Activated T-cell treated with anti-CD3 and anti-CD28 coated beads, Interleukin-2, amount 50 U/mL, for 4 hours (primary cell): ENCODE data around the gene ZNF534. TPM values are rescaled to one million over a fixed set of nuclear protein-coding genes. Genes with fewer than 3 reads are reported as not detected.

Source experiments
- ATAC-seq, 2 donors: fragments of 200-7000 bp; cut with Tn5 transposase; one replicate each; pipeline ENCODE4 v1.10.0; 2021
- DNase-seq: peaks from one replicate; pipeline ENCODE4 v3.0.0-alpha.2; 2020
- H3K27me3 Mint-ChIP-seq: one replicate; pipeline ENCODE4 v1.8.0; 2021; ENCODE audit warnings: low read depth, mixed read lengths
- H3K36me3 Mint-ChIP-seq: one replicate; pipeline ENCODE4 v1.8.0; 2022; ENCODE audit warnings: mixed read lengths; ENCODE audit not compliant: insufficient read depth
- H3K4me1 Mint-ChIP-seq: one replicate; pipeline ENCODE4 v1.8.0; 2021; ENCODE audit warnings: low read depth, mixed read lengths
- H3K4me3 Mint-ChIP-seq: one replicate; pipeline ENCODE4 v1.8.0; 2021; ENCODE audit warnings: mild to moderate bottlenecking, moderate library complexity, mixed read lengths
- H3K9me3 Mint-ChIP-seq: one replicate; pipeline ENCODE4 v1.8.0; 2021; ENCODE audit warnings: mixed read lengths
- total RNA-seq, 3 donors: library from RNA; stranded (reverse); gene quantifications; one replicate each; pipeline ENCODE4 v1.2.1, GENCODE V29; 2021

The ZNF534 gene
- not detected for total RNA-seq

DNA sequence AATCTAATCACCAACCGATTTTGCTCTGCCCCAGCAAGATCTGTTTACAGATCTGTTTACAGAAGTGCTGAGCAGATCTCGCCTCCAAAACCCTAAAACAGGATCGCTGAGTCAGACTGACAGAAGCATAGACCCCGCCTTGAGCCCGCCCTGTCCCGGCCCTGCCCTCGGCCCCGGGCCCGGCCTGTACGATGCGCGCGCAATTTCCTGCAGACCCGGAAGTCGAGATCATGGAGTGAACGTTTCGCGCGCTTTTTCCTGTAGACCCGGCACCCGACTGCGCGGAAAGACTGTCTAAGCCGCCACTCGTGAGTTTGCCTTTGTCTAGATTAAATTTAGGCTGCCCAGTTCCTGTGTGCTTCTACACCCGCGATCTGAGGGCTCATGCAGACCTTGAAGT is at the start of gene ZNF534:
Gene ZNF534 (plus strand): TSS at position 212 of the 400 bp plus-strand sequence. CDS start 2,327 bp downstream, outside the sequence.
- H3K4me3 Mint-ChIP-seq: no peak within 1 kb of the TSS
- H3K27me3 Mint-ChIP-seq: no peaks in the 10 kb centered on the region
- H3K4me1 Mint-ChIP-seq: no peaks in the 10 kb centered on the region
- DNase-seq (no peak), ATAC-seq (no peak)
- H3K36me3 Mint-ChIP-seq: peaks cover 13% of the 10 kb centered on the region
- H3K9me3 Mint-ChIP-seq: peaks cover 46% of the 10 kb centered on the region

DNA sequence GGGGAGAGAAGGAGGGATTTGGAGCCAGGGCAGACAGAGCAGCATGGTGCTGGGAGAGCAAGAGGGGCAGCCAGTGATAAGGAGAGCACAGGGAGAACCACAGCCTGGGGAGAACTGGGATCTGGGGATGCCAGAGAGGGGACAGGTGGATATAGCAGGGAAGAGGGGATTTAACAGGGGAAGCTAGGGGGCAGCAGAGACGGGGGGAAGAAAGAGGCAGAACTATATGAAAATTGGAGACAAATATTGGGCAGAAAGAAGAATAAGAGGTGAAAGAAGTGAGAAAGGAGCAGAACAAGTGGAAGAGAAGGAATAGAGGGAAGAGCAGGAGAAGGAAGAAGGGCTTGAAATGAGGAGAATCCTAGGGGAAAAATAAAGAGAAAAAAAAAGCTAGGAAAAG is 37.8 kb upstream of the ZNF534 start:
- no peaks in the 10 kb centered on the region for H3K4me1 Mint-ChIP-seq
- DNase-seq (no peak), ATAC-seq (no peak)
- no peak overlapping the region for H3K4me3 Mint-ChIP-seq
- peaks cover 12% of the 10 kb centered on the region for H3K36me3 Mint-ChIP-seq
- H3K27me3 Mint-ChIP-seq: no peaks in the 10 kb centered on the region
- H3K9me3 Mint-ChIP-seq: peaks cover 50% of the 10 kb centered on the region

DNA sequence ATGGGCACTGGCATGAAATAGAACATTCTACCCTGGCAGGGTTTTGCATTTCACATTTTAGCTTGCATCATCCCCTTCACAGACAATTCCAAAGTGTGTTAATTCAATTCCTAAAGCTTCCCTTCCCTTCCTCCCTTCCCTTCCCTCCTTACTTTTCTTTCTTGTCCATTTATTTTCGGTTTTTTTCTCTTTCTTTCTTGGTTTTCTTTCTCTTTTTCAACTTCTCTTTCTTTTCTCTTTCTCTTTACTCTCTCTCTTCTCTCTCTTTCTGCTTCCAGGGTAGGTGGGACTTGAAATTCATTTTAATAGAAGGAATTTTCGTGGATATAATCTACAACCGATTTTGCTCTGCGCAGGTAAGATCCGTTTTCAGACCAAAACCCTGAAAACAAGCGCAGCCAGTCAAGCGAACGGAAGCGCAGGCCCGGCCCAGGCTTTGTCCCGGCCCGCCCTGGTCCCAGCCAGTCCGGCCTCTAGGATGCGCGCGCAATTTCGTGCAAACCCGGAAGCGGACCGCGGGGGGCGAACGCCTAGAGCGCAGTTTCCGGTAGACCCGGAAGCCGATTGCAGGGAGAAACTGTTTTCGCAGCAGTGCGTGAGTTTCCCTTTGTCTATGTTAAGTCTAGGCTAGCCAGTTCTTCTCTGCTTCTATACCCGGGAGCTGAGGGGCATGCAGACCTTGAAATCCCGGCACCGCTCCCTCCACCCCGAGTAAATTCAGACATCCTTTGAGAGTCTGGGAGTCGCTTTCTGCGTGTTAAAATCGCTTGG is 31.5 kb upstream of the ZNF534 start, which contains the start of gene ZNF528:
Gene ZNF528 (plus strand): TSS at position 540 of the 771 bp plus-strand sequence. CDS start 4,165 bp downstream, outside the sequence.
- Mint-ChIP-seq H3K4me1 (peaks cover 21% of the 10 kb centered on the region), H3K36me3 (peaks cover 53% of the 10 kb centered on the region), H3K4me3 (peak within 1 kb of the TSS; percentile 87), H3K9me3 (peaks cover 48% of the 10 kb centered on the region), H3K27me3 (no peaks in the 10 kb centered on the region)
- DNase-seq (peak; percentile 93), ATAC-seq (peak; percentile 100)

DNA sequence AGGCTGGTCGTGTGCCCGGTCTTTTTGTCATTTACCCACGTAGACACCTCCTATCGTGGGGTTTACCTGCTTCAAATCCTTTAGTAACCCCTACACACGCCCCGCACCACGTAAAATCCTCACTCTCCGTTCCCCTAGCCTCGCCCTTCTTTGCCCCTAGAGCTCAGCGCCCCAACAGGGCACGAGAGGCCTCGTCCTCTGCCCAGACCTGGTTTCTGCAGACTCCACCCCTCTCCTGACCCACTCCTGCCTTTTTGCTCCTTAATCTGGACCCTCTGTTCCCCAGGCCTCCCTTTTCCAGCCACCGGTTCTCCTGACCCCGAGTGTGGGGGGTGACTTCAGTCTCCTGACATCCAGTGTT is 30.9 kb upstream of the ZNF534 start:
- no peaks in the 10 kb centered on the region for H3K27me3 Mint-ChIP-seq
- peak; percentile 24 to 42 for ATAC-seq
- H3K4me1 Mint-ChIP-seq: peaks cover 21% of the 10 kb centered on the region
- no peak for DNase-seq
- H3K36me3 Mint-ChIP-seq: peaks cover 55% of the 10 kb centered on the region
- peaks cover 47% of the 10 kb centered on the region for H3K9me3 Mint-ChIP-seq
- H3K4me3 Mint-ChIP-seq: peak overlapping the region; percentile 87

DNA sequence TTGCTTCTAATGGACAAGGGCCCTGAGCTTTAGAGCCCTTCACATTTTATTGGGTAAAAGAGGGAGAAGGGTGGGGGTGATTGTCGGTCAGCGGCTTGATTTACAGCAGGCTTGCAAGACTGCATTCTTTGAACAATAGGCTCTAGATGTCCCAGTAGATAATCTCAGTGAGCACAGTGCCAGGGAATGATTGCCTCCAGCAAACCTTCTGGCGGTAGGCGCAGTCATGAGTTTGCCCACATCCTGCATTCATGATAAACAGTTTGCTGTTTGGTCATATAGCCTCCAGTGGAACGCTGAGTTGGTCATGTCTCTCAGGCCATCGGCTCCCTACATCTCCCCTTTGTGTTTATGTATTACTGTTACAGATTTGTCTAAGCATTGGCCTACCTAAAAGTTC is 18.7 kb upstream of the ZNF534 start:
- Mint-ChIP-seq H3K36me3 (peaks cover 84% of the 10 kb centered on the region), H3K9me3 (peaks cover 60% of the 10 kb centered on the region), H3K27me3 (no peaks in the 10 kb centered on the region), H3K4me3 (no peak overlapping the region), H3K4me1 (no peaks in the 10 kb centered on the region)
- no peak for ATAC-seq
- DNase-seq: no peak

DNA sequence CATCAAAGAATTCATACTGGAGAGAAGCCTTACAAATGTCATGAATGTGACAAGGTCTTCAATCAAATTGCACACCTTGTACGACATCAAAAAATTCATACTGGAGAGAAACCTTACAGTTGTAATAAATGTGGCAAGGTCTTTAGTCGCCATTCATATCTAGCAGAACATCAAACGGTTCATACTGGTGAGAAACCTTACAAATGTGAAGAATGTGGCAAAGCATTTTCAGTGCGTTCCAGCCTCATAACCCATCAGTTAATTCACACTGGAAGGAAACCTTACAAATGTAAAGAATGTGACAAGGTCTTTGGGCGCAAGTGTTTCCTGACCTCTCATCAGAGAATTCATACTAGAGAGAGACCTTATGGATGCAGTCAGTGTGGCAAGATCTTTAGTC is 13.2 kb upstream of the ZNF534 start:
- no peak overlapping the region for H3K4me3 Mint-ChIP-seq
- ATAC-seq: no peak
- no peak for DNase-seq
- H3K27me3 Mint-ChIP-seq: no peaks in the 10 kb centered on the region
- H3K4me1 Mint-ChIP-seq: no peaks in the 10 kb centered on the region
- peaks cover 37% of the 10 kb centered on the region for H3K36me3 Mint-ChIP-seq
- peaks cover 64% of the 10 kb centered on the region for H3K9me3 Mint-ChIP-seq

DNA sequence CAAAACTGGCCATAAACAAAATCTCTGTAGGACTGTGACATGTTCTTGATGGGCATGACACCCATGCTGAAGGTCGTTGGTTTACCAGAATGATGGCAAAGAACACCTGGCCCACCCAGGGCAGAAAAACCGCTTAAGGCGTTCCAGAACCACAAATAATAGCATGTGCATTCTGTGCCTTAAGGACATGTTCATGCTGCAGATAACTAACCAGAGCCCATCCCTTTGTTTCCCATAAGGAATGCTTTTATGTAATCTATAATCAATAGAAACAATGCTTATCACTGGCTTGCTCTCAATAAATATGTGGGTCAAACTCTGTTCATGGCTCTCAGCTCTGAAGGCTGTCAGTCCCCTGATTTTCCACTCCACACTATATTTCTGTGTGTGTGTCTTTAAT is 13.2 kb downstream of the ZNF534 start:
- Mint-ChIP-seq H3K36me3 (no peaks in the 10 kb centered on the region), H3K27me3 (no peaks in the 10 kb centered on the region), H3K4me1 (no peaks in the 10 kb centered on the region), H3K4me3 (no peak overlapping the region), H3K9me3 (peaks cover 57% of the 10 kb centered on the region)
- DNase-seq (no peak), ATAC-seq (no peak)

DNA sequence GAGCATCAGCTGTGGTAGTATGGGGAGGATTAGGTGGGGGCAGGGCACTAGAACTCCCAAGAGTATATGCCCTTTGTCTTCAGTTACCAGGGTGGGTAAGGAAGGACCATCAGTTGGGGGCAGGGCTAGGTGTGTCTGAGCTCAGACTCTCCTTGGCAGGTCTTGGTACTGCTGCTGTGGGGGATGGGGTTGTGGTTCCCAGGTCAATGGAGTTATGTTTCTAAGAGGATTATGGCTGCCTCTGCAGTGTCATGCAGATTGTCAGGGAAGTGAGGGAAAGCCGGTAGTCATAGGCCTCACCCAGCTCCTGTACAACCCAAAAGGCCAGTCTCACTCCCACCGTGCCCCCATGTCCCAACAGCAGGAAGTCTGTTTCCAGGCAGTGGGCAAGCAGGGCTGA is 15.6 kb downstream of the ZNF534 start:
- Mint-ChIP-seq H3K36me3 (no peaks in the 10 kb centered on the region), H3K27me3 (no peaks in the 10 kb centered on the region), H3K4me3 (no peak overlapping the region), H3K9me3 (peaks cover 61% of the 10 kb centered on the region), H3K4me1 (no peaks in the 10 kb centered on the region)
- no peak for DNase-seq
- ATAC-seq: no peak

DNA sequence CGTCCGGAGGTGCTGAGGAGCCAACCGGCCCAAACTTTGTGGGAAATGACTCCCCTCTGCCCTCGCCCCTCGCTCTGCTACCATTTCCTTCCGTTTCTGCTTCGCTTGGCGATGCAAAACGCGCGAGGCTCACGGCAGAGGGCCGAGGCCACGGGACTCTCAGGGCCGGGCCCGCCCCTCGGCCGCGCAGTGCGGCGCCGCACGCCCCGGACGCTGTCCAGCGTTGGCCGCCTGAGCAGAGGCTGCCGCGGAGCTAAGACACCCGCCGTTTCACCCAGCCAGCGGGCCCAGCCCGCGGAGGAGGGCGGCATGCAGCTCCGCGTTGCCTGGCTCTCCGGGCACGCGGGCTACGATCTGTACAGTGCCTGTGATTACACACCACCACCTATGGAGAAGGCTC is 22.3 kb downstream of the ZNF534 start:
- peaks cover 28% of the 10 kb centered on the region for H3K36me3 Mint-ChIP-seq
- peaks cover 63% of the 10 kb centered on the region for H3K9me3 Mint-ChIP-seq
- H3K4me3 Mint-ChIP-seq: no peak overlapping the region
- peaks cover 5% of the 10 kb centered on the region for H3K27me3 Mint-ChIP-seq
- DNase-seq (no peak), ATAC-seq (no peak)
- H3K4me1 Mint-ChIP-seq: peaks cover 12% of the 10 kb centered on the region

DNA sequence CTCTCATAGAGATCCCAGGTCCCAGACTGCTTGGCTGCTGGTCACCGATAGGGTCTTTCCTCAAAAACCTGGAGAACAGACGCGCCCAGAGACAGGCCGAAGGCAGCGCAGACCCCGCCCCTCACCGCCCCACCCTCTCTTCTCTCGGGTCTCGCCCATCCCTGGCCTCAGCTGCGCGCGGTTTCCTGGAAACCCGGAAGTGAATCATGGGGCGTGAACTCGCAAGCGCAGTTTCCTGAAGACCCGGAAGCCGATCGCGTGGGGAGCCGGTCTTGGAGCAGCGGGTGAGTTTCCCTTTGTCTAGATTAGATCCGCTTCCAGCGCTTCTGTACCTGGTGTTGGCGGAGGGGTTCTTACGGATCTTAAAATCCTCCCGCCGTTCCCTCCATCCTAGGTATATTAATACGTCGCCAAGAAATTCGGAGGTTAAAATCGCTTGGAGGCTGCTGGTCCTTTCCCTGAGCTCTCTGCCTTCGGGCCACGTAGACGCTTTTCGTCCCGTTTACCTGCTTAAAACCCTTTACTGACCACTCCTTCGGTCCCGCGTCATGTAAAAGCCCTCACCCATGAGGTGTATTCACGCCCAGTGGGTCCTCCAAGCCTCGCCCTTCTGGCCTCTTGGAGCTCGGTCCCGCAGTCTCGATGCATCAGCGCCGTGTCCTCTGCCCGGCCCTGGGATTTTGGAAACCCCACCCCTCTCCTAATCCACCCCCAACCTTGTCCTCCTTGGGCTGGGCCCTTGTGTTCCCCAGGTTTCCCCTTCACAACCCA is 24.6 kb downstream of the ZNF534 start, which contains the start of gene ZNF578:
Gene ZNF578 (plus strand): TSS at position 230 of the 771 bp plus-strand sequence. CDS start 48,293 bp downstream, outside the sequence.
- DNase-seq (peak; percentile 56), ATAC-seq (peak; percentile 80 to 85)
- Mint-ChIP-seq H3K9me3 (peaks cover 62% of the 10 kb centered on the region), H3K27me3 (peaks cover 5% of the 10 kb centered on the region), H3K36me3 (peaks cover 47% of the 10 kb centered on the region), H3K4me3 (peak within 1 kb of the TSS; percentile 81), H3K4me1 (peaks cover 12% of the 10 kb centered on the region)

DNA sequence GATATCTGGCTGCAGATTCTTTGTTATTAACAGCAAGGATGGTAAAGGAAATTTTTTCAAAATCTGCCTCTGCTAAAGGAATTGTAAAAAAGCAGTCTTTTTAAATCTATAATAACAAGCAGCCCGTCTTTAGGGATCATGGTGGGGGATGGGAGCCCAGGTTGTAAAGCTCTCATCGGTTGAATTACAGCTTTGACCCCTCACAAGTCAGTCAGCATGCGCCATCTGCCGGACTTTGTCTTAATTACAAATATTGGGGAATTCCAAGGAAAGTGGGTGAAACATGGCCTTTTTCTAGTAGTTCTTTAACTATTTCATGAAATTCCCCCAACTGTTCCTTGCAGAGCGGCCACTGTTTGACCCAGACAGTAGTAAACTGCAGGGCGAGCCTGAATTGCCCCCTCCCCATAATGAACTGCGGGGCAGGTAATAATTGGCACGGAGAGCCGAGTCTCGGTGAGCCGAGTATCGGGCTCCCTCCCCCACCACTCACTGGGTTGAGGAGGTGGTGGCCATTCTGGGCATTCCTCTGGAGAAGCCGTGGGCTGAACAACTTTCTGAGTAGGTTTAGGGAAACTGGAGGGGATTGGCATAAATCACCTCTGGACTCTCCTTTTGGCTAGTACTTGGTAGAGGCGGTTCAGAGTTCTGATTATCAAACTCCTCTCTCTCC is 36.0 kb downstream of the ZNF534 start:
- H3K27me3 Mint-ChIP-seq: no peaks in the 10 kb centered on the region
- no peaks in the 10 kb centered on the region for H3K4me1 Mint-ChIP-seq
- H3K36me3 Mint-ChIP-seq: peaks cover 34% of the 10 kb centered on the region
- ATAC-seq (no peak), DNase-seq (no peak)
- H3K9me3 Mint-ChIP-seq: peaks cover 64% of the 10 kb centered on the region
- H3K4me3 Mint-ChIP-seq: no peak overlapping the region

DNA sequence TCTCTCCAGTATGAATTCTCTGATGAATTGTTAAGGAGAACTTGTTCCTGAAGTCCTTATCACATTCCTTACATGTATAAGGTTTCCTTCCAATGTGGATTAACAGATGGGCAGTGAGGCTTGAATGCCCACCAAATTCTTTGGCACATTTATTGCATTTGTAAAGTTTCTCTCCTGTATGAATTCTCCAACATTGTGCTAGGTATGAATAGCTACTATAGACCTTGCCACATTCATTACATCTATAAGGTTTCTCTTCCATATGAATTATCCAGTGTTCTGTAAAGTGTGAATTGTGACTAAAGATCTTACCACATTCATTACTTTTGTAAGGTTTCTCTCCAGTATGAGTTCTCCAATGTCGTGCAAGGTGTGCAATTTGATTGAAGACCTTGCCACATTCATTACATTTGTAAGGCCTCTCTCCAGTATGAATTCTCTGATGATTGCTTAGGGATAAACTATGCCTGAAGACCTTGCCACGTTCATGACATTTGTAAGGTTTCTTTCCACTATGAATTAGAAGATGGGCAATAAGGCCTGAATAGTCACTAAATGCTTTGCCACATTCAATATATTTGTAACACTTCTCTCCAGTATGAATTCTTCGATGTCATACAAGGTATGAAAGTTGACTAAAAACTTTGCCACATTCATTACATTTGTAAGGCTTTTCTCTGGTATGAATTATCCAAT is 44.9 kb downstream of the ZNF534 start:
- DNase-seq (no peak), ATAC-seq (no peak)
- H3K9me3 Mint-ChIP-seq: peaks cover 59% of the 10 kb centered on the region
- no peak overlapping the region for H3K4me3 Mint-ChIP-seq
- no peaks in the 10 kb centered on the region for H3K27me3 Mint-ChIP-seq
- H3K36me3 Mint-ChIP-seq: peaks cover 21% of the 10 kb centered on the region
- H3K4me1 Mint-ChIP-seq: no peaks in the 10 kb centered on the region

DNA sequence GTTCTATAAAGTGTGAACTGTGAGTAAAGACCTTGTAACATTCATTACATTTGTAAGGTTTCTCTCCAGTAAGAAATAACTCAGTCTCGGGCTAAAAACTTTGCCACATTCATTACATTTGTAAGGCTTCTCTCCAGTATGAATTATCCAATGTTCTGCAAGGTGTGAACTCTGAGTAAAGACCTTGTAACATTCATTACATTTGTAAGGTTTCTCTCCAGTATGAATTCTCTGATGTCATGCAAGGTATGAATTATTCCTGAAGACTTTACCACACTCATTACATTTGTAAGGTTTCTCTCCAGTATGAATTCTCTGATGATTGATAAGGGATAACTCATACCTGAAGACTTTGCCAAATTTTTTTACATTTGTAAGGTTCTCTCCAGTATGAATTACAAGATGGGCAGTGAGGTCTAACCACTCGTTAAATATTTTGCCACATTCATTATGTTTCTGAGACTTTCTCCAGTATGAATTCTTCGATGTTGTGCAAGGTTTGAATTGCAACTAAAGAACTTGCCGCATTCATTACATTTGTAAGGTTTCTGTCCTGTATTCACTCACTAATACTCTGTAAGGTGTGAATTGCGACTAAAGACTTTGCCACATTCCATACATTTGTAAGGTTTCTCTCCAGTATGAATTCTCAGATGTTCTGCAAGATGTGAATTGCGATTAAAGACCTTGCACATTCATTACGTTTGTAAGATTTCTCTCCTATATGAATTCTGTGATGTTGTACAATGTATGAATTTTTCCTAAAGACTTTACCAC is 45.6 kb downstream of the ZNF534 start:
- Mint-ChIP-seq H3K9me3 (peaks cover 57% of the 10 kb centered on the region), H3K27me3 (no peaks in the 10 kb centered on the region), H3K36me3 (peaks cover 21% of the 10 kb centered on the region), H3K4me1 (no peaks in the 10 kb centered on the region), H3K4me3 (no peak overlapping the region)
- DNase-seq (no peak), ATAC-seq (no peak)
